Measurements from ENCODE around the gene FAM168B.
A peak's percentile ranks its signal among the peaks of the same experiment; 100 is the strongest.

The FAM168B gene

GRCh38 chr2:131093006-131093695, at the start of gene FAM168B:
Gene FAM168B (minus strand): TSS chr2:131093460. CDS start chr2:131082646, 10,814 bp downstream.
- peak within 1 kb of the TSS; percentile 97 for H3K27ac ChIP-seq
- TF ChIP-seq, protein P1, sequence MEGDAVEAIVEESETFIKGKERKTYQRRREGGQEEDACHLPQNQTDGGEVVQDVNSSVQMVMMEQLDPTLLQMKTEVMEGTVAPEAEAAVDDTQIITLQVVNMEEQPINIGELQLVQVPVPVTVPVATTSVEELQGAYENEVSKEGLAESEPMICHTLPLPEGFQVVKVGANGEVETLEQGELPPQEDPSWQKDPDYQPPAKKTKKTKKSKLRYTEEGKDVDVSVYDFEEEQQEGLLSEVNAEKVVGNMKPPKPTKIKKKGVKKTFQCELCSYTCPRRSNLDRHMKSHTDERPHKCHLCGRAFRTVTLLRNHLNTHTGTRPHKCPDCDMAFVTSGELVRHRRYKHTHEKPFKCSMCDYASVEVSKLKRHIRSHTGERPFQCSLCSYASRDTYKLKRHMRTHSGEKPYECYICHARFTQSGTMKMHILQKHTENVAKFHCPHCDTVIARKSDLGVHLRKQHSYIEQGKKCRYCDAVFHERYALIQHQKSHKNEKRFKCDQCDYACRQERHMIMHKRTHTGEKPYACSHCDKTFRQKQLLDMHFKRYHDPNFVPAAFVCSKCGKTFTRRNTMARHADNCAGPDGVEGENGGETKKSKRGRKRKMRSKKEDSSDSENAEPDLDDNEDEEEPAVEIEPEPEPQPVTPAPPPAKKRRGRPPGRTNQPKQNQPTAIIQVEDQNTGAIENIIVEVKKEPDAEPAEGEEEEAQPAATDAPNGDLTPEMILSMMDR (conservative IDR thresholded peaks at IDR 0.05), result no peak

GRCh38 chr2:131142849-131143248, 49.6 kb upstream of the FAM168B start:
- no peak overlapping the region for H3K27ac ChIP-seq
- TF ChIP-seq, protein P1 (conservative IDR thresholded peaks at IDR 0.05), result no peak

GRCh38 chr2:131140581-131140980, 47.3 kb upstream of the FAM168B start:
- TF ChIP-seq, protein P1 (conservative IDR thresholded peaks at IDR 0.05), result no peak

DNA sequence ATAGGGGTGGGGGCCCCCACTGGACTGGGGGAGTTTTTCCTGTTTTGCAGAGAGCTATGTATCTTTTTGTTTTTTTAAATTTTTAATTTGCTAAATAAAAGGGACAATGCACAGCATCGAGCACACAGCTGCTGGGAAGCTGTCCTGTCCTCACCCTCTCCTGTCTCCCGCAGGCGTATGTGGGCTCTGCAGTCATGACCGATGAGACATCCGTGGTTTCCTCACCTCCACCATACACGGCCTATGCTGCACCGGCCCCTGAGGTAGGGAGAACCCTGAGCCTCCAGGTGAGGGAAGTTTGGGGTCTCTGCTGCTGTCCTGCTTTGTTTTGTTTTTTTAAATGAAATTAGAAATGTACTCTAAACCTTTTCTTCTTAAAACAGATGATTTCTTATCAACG, 39.5 kb upstream of the FAM168B start:
- TF ChIP-seq, protein P1 (conservative IDR thresholded peaks at IDR 0.05), result no peak
- H3K27ac ChIP-seq, result no peak overlapping the region

More at GRCh38 chr2:131140581-131140980, 47.3 kb upstream of the FAM168B start:
- H3K27ac ChIP-seq, result no peak overlapping the region

GRCh38 chr2:131130298-131130596, 37.0 kb upstream of the FAM168B start:
- TF ChIP-seq, protein P1 (conservative IDR thresholded peaks at IDR 0.05), result no peak
- H3K27ac ChIP-seq, result no peak overlapping the region

DNA sequence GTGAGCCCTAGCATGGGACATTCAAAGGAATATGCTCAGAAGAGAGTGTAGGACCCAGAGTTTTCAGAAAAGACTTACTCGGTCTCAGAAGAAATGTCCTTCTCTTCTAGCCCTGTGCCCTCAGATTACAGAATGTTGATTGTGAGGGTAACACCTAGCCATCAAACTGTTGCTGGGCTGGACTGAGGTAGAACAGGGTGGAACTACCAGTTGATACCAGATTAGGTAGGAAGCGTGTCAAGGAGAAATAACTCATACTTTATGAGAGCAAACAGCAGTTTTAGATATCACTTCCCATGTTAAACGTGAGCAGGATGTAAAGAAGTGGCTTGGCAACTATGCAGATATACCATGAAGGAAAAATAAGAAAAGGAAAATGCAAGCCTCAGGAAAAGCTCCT, 34.7 kb upstream of the FAM168B start:
- TF ChIP-seq, protein P1 (conservative IDR thresholded peaks at IDR 0.05), result no peak
- H3K27ac ChIP-seq, result no peak overlapping the region

GRCh38 chr2:131127076-131127475, 33.8 kb upstream of the FAM168B start:
- H3K27ac ChIP-seq, result peak overlapping the region; percentile 86; the same call in 1 of the 2 replicates
- TF ChIP-seq, protein P1 (conservative IDR thresholded peaks at IDR 0.05), result no peak

Data from VCaP (cell line).